NCI-H2081 treated with DMSO at 0.1 percent for 48 hours (cell line): Measurements from ENCODE around the gene LYPD6.

Experiments used
- DNase-seq: peaks from one replicate; lab custom pipeline; 2025; lab: John Stamatoyannopoulos, UW

Gene LYPD6

DNA sequence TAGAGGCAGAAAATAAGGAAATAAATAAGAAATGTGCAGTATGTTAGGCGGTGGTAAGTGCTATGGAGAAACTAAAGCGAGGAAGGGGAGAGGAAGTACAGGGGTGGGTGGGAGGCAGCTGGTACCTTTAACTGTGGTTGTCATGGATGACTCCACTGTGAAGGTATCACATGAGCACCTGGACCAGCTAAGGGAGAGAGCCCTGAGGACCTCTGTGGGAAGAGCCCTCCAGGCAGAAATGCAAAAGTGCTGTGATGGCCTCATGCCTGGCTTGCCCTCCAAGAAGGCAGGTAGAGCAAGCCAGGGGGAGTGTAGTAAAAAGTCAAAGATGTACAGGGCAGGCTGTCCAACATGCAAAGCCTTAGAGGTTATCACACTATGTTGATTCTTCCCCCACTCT, 17.9 kb downstream of the LYPD6 start:
- no peak for DNase-seq

DNA sequence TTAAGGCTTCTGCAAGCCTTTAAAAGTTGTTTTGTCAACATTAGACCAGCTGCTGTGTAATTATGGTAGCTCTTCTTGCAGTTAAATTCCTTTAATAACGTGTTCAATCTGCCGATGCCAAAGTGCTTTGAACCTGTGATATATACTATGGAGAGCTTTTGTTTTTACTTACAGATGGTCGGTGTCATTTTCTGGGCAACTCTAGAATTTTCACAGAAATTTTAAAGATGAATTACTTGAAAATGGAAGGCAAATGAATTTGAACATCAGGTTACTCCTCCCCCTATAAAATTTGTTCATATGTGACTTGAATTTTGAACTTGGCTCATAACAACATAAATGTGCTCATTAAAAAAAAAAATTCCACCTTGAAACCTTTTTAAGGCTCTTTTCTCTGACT, 23.0 kb downstream of the LYPD6 start:
- DNase-seq: no peak

DNA sequence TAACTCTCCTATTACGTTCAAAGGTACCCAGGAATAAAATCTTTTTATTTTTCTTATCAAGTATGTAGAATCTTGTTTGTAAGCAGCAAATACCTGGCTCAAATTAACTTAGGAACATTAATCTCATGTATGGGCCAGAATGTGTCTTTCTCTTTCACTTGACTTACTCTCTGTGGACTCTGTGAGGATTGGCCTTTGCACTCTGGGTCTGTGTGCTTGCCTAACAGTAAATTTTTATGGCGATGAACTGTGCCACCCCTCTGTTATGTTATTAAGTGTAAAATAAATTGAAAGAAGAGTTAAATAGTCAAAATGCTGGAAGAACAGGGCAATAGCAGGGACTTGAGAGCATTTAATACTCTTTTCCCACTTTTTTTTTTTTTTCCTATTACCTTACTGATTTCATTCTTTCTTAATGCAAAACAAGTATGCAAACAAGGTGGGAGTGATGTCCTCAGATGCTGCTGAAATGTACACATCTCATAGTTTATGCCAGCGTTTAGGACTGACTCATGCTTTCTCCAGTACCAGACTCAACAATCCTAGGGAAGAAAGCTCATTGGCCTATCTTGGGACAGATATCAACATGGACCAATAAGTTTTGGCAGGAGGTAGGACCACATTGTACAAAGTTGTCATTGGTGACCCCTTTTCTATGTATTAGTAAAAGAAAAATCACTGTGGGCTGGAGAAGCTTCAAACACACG, 25.5 kb downstream of the LYPD6 start:
- DNase-seq: no peak

DNA sequence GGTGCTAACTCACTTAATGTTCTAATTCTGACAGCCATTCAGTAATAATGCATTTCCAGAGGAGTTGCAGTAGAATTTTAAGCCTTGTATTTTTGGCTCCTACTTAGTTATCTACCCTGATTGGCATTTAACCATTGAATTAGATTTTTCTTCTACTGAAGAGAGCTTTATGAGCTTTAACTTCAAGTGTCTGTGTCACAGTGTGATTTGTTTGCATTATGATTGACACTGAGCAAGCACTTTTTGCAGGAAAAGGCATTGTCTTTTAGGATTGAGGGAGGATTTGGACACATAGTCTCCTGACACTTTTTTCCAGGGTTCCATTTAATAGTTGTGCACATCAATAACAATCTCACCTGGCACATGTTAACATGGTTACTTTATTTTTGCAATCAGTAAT, 26.7 kb downstream of the LYPD6 start:
- no peak for DNase-seq

DNA sequence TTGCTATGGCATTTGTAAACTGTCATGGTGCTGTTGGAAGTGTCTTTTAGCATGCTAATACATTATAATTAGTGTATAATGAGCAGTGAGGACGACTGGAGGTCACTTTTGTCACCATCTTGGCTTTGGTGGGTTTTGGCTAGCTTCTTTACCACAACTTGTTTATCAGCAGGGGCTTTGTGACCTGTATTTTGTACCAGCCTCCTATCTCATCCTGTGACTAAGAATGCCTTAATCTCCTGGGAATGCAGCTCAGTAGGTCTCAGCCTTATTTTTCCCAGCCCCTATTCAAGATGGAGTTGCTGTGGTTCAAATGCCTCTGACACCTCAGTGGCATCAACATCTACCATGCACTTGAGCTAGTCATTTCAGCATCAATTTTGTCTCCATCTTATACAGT, 29.7 kb downstream of the LYPD6 start:
- DNase-seq: no peak

DNA sequence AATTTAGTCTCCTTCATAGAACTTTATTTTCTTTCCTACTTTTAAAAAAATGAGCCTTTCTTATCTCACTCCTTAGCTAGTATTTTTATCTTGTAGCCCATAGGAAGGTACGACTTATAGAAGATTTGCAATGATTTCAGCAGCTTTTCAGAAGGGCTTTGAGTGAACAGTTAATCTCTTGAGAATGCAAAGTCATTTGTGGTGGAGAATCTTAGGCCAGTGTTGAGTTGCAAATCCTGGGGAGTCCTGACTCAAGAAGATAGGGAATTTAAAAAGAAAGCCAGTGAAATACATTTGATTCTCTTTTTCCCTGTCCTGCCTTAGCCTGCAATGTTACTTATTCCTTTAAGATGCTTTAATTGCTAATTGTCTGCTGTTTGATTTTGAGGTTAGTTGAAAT, 33.6 kb downstream of the LYPD6 start:
- DNase-seq: no peak

DNA sequence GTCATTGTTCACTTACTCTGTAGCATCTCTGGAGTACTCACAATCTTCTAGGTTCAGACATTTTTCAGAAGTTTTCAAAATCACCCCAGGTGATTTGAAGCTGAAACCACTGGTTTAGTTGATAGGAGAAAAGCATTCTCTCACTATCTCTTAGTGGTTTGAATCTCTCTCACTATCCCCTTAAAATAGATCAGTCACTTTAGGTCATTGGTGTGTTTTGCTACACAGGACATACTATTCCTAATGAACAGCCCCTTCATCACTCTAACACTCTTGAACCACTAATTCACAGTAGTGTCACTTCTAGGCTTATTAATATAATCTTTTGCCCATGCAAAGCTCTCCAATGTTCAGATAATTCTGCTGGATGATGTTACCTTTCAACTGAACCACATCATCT, 34.5 kb downstream of the LYPD6 start:
- no peak for DNase-seq

DNA sequence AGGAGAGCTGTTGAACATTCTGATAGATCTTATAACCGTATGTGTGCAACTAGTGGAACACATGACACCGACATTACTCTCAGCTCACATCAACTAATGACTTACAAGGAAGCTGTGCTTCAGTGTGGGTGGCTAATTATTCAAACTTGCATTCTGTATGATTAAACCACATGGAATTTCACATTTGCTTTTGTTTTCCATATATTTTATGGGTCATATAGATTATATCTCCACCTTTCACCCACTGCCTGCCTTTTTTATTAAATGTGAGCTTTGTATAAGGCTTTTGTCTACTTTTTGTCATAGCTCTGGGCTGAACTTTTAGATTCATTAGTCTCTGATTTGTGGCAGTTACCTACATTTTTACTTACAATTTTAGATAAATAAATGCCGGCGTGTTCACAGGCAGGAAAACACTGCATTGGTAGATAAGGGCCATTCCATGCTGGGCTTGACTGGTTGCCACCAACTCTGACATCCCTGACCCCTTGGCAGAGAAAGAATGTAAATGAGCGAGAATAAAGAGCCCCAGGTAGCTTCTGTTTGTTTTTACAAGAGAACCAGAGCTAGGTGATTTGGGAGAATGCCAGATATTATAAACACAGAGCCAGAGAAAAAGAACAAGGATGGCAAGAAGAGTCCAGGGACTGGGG, 35.7 kb downstream of the LYPD6 start:
- peak; percentile 83 for DNase-seq

DNA sequence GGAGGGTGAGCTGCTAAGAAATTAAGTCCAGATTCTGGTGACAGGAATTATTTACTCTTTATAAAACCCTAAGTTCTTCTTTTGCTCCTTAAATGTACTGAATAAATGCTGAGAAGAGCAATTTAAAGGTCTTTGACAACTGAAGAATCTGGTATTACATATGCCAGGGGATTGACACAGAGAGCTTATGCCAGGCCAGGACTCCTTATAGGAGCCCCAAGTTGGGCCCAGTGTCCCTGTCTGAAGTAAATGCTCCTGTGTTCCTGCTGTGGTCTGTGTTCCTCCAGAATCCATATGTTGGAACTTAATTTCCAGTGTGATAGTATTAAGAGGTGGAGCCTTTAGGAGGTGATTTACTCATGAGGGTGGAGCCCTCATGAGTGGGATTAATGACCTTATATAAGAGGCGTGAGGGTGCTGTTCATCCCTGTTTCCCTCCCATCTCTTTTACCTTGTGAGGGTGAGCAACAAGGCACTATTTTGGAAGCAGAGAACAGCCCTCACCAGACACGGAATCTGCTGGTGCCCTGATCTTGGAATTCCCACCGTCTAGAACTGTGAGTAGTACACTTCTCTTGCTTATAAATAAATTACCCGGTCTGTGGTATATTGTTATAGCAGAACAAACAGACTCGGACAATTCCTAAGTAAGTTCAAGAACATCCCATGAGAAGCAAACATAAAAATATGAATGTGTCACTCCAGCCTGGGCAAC, 39.8 kb downstream of the LYPD6 start:
- no peak for DNase-seq

DNA sequence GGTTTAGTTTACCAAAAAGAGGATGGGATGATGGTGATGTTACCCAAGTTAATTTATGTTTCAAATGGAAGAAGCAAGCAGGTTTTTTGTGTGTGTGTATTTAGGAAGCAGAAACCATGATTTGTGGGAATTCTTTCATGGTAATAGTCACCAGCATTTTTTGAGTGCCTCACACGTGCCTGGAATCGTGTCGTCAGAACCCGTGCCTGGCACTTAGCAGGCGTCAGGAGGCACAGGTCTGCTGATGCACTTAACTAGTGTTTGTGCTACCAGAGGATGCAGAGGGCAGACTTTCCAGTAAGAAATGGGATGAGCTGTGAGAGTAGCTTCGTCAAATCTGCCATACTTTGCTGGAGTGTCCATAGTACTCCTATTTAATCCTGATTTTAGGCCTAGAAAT, 41.1 kb downstream of the LYPD6 start:
- DNase-seq: no peak

DNA sequence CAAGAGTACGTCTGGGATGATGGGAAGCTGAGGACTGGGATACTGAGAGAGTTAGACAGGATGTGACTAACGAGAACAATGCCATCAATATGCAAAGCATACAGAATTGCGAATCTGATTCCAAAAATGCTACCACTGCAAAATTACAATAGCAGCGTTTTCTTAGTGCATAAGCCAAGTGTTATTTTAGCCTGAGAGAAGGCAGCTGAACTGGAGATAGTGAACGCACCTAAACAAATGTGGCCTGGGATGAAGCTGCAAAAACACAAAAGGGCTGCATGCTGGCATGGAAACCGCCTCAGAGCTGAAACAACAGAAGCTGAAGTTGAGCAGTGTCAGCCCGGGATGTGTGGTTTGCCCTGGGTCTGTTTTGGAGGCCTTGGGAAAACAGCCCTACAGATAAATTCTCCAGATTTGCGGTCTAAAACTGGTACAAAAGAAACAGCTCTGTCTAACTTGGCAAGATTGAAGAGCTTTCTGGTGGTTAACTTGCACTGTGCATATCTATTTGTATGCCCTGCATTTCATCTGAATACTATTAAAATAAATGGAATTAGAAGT, 45.5 kb downstream of the LYPD6 start:
- no peak for DNase-seq

DNA sequence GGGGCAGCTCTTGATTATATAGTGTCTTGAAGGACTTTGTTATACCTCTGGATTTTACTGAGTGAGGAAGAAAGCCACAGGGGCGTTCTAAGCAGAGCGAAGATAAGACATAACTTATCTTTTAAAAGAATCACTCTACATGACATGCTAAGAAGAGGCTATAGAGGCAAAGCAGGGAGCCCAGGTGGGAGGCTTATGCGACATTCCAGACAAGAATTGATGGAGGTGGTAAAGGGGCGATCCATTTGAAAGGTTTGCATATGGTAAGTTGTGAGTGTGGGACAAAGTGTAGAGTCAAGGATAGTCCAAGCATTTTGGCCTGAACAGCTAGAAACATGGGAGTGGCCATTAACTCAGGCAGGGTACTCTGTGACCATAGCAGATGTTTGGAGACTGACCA, 49.8 kb downstream of the LYPD6 start:
- no peak for DNase-seq

DNA sequence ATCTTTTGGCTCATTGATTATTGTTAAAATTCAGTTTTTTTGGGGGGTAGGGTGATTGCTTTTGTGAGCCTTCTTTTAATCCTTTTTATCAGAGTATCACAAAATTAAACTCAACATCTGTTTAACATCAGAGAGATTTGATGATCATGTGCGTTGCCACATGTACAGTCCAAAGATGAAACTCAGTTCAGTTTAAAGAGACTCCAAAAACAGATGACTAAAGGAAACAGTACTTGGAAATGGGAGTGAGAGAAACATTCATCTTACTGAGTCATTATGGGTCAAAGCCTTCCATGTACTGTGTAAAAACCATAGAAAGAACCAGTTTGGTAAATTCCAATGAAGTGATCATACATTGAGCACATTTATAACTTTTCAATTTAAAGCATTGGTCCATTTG, 53.0 kb downstream of the LYPD6 start:
- no peak for DNase-seq

DNA sequence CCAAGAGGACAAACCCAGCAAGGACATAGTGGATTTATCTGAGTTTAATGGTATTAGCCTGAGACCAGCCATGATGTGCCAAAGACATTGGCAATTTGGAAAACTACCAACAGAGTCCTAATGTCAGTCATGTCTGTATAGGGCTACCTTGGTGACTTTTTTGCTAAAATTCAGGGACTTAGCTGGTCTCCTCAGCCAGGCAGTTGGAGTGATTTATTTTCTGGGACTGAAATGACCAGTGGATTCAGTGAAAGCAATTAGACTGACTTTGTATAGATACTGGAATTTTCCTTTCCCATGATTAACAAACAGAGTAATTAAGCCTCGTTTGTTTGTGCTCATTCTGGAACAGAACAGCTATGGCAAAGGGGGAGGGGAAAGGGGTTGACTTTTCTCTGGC, 55.0 kb downstream of the LYPD6 start:
- no peak for DNase-seq

DNA sequence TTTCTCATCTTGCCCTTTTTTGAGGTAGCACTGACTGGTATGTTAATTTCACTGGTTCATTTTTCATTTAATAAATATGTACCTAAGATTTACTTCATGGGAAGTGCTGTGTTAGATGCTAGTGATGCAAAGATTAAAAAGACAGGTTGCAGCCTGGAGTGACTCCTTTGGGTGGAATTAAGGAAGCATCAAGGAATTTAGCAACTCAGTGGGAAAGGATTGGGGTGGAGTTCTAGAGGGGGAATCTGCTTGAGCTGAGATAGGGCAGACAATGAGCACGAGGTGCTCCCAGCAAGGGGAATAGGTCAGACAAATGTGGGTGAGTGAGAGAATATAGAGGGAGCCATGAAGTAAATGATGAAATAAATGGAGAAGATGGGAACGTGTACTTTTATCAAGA, 57.0 kb downstream of the LYPD6 start:
- no peak for DNase-seq

DNA sequence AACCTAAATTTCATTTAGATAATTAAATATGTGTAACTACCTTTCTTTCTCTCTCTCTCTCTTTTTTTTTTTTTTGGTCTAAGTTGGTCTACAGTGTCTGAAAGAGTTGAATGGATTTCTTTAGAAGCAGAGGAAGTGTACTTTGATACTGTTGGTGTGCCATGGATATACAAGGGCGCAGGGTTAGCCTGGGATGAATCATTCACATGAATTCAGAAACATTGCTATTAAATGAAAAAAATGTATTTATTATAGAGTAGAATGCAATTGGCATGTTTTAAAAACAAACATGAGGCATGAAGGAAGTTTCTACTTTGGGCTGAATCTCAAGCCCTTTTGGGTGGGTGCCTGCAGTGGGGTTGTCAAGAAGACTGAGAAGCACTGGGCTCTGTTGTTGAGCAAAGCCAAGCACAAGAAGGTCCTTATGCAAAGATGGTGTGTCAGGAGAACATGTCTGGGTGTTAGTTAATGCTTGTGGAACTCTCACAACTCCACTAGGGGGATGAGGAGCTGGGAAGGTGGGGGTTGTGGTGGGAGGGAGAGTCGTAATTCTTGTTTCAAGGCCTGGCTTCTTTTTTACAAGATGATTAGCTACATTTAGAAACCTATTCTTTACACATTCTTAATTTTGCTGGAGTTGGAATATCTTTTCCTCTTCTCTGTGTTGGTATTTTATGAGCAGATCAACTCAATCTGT, 57.9 kb downstream of the LYPD6 start:
- DNase-seq: no peak

DNA sequence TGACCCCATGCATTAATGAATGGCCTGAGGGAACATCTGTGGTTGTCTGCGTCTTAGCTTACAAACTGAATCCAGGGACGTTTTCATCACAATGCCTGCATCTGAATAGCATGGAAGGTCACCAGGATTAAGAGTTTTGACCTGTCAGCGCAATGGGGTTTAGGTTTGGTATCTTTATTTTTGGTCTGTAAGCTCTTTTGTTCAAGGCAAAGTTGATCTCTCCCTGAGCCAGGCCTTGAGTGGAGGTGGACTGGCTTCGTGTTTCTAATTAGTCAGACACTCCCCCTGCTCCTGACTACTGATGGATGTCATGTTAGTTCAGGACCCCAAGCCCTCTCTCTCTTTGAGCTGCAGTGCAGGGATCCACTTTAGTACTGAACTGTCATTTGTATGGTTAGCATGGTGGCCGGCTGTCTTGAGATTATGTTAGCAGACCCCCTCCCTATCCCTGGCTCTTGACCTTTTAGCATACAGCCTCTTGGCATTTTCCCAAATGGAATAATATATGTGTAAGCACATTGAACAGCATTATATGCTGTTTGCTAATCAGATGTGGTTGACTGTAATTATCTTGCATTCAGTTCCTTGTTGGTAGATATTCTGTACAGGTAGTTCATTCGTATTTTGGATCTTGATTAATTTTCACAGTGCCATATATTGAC, 59.2 kb downstream of the LYPD6 start:
- DNase-seq: no peak

DNA sequence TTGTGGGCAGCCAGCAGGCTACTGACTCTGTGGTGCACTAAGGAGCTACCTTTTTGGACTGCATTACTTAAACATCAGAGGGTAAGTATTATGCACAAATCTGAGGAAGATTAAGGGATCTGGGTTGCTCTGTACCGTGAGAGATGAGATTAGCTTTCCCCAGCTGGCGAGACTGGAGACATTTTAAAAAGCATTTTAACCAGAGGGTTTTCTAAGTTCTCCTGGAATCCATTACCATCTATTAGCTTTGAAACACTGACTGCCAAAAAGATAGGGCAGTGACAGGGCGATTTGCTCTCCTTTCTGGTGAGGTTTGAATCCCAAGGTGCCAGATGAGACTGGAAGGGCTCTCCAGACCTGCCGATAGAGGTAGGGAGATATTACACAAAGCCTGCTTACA, 63.2 kb downstream of the LYPD6 start:
- DNase-seq: no peak

DNA sequence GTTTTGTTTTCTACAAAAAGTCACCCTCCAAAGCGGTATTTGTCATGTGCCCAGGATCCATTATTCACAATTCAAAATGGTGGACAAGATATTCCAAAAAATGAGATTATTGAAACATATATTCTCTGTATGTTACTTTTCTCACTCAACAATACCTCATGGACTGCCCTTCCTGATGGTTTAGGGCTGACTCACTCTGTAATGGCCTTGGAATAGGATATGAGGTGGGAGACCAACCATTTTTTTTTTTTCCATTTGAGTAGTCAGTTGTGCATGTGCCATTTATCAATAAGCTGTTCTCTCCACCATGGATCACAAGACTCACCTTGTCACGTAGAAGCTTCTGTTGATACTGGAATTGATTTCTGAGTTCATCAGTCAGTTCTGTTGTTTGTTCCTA, 64.5 kb downstream of the LYPD6 start:
- DNase-seq: no peak

DNA sequence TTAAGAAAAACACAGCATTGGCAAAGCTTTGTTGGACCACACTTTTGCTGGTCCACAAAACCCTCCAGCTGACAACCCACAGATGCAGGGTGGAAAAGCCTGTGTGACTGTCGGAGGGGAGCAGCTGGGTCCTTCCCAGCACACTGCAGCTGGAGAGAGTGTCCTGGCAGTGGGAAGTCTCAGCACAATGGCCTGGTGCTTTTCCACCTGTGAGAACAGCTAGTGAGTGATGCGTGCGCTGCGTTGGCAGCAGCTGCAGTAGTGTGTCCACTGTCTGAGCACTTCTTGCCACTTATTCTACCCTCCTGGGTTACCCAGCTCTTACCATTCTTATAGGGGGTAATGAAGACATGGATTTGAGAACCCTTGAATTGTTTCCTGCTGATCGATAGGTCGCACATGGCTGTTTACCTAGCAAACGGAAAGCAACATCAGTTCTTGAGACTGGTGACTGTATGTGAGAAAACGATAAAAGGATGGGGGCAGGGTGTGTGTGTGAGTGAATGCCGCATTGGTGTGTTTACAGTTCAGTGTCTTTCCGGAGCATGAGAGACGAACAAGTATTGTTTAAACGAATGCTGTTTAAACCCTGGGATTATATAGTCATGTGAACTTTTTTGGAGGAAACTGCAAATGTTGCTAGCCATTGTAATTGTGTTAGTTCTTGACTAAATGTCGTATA, 69.7 kb downstream of the LYPD6 start:
- no peak for DNase-seq

DNA sequence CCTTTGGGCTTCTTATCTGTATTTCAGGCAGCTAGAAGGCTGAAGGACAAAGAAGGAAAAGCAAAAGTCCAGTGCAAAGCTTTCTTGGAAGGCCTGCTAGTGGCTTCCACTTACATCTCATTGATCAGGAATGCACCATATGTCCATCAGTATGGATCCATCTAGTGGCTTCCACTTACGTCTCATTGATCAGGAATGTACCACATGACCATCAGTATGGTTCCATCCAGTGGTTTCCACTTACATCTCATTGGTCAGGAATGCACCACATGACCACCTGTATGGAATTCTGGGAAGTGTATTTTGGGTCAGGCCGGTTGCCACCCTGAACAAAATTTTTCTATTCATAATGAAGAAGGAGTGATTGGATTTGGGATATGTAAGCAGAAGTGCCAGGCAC, 70.6 kb downstream of the LYPD6 start:
- no peak for DNase-seq
